HG03196 (cell line): ENCODE data around the gene PRF1.
"Not testable (repeated sequence)": the region's sequence is repeated elsewhere in the genome, so short reads cannot be mapped to it uniquely, and the experiment has no call there.

Experiments used
- ATAC-seq: cut with Tn5 transposase; IDR thresholded peaks from one replicate; pipeline ENCODE4 v1.9.1; 2021; ENCODE audit not compliant: unreplicated experiment

The PRF1 gene

GRCh38 chr10:70594161-70594560, 8.4 kb downstream of the PRF1 start:
- ATAC-seq, result no peak

- ATAC-seq, result no peak
These were observed 9.0 kb downstream of the PRF1 start for GRCh38 chr10:70593513-70593890.

GRCh38 chr10:70592746-70593512, 9.6 kb downstream of the PRF1 start:
- no peak for ATAC-seq

- no peak for ATAC-seq
These were observed 10.3 kb downstream of the PRF1 start for GRCh38 chr10:70592186-70592735.

DNA sequence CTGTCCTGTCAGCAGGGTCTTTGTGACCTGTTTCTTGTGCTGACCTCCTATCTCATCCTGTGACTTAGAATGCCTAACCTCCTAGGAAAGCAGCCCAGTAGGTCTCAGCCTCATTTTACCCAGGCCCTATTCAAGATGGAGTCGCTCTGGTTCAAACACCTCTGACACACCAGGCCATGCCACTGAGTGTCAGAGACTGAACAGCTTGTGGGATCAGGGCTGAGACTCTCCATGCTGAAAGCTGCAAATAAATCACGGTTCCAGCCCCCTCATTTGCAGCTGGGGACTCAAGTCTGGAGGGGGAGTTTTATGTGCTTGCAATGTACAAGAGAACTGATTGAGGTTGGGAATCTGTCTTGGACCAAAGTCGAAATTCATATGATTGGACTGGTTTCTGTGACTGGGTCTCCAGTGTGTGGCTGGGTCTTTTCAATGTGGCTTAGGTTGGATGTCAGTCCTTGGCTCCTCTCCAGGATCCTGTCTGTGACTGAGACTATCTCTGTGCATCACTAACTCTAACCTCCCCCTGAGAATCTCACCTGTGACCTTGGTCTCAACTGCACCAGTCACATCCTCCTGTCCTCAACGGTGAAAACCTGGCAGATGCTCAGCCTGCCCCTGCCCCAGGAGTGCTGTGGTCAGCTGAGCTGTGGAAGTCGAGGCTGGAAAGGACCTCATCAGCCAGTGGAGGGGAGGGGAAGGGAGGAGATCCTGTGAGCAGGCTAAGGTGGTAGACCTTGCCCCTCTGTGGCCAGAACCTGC, 11.7 kb downstream of the PRF1 start:
- ATAC-seq, result no peak

DNA sequence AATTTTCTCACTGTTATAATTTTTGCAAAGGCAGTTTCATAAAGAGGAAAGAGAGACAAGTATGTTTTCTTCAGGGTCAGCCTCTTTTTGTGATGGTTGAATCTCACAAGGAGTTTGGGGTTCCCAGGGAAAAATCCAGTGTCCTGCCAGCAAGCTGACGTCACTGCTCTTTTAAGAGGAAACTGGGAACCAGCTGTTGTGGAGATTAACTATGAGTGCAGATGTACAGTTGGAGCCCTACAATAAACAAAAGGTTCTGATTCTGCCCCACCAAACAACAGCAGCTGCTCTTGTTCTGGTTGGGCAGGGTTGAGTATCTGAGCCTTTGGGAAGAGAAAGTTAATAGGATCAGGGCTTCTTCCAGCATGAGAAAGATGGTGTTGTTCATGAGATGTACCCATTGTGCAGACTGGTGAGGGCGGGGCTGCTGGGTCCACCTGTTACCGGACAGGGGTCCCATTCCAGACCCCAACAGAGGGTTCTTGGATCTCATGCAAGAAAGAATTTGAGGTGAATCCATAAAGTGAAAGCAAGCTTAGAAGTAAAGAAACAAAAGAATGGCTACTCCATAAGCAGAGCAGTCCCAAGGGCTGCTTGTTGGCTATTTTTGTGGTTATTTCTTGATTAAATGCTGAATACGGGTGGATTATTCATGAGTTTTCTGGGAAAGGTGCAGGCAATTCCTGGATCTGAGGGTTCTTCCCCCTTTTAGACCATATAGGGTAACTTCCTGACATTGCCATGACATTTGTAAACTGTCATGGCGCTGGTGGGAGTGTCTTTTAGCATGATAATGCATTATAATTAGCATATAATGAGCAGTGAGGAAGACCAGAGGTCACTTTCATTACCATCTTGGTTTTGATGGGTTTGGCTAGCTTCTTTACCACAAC, 12.5 kb downstream of the PRF1 start:
- no peak for ATAC-seq

DNA sequence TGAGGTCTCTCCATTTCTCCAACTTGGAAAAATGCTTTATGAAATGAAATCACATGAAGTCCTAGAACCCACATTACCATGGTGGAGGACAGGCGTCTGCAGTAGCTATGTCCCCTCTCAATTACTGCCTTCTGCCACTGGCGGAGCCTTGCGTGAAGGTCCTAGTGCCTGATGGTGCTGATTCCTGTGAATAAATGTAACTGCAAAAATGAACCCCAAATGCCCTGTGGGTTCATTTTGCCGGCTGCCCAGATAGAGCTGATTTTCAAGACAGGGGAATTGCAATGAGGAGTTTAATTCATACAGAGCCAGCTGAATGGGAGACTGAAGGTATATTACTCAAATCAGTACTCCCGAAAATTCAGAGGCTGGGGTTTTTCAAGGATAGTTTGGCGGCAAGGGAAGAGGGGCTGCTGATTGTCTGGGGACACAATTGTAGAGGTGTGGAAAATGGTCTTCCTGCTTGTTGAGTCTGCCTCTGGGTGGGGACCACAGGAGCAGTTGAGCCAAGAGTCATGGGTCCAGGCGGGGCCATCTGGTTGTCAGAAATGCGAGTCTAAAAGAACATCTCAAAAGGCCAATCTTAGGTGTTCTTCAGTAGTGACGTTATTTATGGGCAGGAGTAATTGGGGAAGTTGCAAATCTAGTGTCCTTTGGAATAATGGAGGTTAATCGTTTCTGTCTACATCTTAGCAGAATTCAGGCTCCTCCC, 13.5 kb downstream of the PRF1 start:
- ATAC-seq, result no peak

DNA sequence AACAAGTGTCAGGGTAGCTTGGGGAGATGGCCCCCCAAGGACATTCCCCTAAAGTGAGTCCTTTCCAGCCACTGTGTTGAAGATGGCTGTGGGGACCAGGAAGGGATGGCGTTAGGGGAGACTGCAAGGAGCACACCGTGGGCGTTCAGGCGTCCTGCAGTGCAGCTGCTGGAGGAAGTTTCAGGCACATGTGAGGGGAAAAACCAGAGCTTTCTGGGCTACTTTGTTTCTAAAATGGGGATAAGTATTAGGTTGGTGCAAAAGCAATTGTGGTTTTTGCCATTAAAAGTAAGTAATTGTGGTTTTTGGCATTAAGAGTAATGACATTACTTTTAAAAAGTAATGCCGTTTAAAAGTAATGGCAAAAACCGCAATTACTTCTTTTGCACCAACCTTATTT, 14.3 kb downstream of the PRF1 start:
- no peak for ATAC-seq

- ATAC-seq, result no peak
These were observed 15.4 kb downstream of the PRF1 start for GRCh38 chr10:70587045-70587658.

DNA sequence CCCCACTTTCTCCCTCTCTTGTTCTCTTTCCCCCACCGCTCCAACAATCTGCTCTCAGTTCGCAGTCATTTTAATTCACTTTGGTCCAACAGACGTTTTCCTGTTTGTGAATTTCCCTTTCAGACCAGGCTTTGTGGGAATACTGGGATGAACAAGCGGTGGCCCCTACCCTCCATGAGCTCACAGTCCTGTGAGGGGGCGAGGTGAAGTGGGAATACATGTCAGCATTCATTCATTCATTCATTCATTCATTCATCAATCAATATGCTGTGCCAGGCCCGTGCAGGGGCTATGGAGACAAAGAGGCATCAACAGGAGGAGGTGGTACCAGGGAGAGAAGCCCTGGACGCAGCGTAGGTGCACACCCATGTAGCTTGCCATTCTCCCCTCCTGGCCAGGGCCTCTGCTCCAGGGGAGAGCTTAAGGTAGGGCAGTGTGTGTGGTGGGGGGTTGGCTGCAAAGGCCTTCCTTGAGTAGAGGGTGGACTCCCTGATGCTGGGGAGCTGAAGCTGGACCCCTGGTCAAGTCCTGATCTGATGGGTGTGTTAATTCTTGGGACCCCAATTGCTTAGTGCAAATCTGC, 16.1 kb downstream of the PRF1 start:
- ATAC-seq, result no peak

DNA sequence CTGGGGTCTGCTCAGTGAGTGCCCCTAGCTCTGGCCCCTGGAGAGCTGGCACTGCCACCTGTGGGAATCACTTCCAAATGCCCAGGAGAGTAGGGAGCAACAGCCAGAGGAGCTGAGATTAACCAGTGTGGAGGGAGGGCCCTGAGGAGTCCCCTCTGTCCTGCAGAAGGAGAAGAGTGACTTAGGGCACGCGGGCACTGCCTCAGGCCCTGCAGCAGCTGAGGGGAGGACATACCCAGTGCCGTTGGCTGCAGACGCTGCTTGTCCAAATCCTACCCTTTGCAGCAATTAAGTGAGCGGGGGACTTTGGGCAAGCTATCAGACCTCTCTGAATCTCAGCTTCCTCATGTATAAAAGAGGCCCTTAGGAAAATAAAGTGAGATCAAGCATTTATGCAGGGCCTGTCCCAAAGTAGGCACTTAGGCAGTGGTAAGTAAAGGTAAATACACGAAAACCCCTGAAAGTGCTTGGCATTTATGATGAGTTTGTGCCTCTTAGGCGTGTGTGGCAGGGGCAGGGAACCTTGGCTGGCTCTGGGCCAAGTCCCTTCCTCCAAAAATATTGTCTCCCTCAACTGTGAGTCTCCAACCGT, 16.9 kb downstream of the PRF1 start:
- ATAC-seq, result no peak

DNA sequence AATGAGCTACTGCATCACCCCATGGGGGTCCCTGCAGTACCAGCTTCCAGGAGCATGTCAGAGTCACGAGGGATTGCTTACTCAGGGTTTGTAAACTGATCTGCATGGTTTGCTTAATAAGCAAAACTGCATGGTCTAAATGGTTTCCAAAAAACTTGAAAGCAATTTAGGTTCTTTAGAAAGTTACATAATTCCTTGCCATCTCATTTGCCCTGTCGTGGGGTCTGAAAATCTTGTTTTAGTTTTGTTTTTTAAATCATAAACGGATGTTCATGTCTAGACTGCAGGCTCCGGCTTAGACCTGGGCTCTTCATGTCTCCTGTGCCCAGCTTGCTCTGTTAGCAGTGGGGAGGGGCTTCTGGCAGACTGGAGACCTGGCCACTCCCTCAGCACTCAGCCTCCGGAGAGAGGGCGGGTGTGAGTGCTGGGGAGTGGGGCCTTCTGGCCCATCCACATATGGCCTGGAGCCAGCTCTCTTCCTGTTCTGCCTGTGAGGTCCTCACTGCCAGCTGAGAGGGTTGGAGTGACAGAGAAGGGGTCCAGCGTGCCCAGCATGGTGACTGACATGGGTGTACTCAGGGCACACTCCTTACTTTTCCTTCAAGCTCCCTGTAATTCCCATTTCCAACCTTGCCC, 17.5 kb downstream of the PRF1 start:
- no peak for ATAC-seq

DNA sequence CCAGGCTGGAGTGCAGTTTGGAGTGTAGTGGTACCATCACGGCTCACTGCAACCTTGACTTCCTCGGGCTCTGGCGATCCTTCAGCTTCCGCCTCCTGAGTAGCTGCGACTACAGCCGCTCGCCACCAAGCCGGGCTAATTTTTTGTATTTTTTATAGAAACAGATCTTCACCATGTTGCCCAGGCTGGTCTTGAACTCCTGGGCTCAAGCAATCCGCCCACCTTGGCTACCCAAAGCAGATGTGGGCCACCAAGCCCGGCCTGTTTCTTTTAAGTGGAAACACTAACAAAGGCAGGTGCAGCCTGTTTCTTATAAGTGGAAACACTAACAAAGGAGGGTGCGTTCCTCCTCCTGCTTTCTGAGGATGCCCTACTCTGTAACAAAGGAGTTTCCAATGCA, 18.2 kb downstream of the PRF1 start:
- ATAC-seq, result no peak

DNA sequence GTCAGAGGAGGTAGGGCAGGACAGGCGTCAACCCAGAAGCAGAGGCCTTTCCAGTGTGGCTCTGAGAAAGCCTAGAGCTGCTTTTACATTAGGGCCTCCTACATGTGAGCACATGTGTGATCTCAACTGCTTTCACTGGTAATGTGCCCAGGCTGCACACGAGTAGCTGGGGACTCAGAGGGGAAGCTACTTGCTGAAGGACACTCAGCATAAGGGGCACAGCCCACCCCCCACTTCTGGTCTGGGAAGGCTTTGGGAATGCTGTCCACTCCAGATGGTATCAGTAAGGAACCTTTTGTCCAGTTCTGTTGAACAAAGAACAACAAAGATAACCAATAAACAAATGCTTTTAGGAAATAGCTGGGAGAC, 18.9 kb downstream of the PRF1 start:
- ATAC-seq, result no peak

DNA sequence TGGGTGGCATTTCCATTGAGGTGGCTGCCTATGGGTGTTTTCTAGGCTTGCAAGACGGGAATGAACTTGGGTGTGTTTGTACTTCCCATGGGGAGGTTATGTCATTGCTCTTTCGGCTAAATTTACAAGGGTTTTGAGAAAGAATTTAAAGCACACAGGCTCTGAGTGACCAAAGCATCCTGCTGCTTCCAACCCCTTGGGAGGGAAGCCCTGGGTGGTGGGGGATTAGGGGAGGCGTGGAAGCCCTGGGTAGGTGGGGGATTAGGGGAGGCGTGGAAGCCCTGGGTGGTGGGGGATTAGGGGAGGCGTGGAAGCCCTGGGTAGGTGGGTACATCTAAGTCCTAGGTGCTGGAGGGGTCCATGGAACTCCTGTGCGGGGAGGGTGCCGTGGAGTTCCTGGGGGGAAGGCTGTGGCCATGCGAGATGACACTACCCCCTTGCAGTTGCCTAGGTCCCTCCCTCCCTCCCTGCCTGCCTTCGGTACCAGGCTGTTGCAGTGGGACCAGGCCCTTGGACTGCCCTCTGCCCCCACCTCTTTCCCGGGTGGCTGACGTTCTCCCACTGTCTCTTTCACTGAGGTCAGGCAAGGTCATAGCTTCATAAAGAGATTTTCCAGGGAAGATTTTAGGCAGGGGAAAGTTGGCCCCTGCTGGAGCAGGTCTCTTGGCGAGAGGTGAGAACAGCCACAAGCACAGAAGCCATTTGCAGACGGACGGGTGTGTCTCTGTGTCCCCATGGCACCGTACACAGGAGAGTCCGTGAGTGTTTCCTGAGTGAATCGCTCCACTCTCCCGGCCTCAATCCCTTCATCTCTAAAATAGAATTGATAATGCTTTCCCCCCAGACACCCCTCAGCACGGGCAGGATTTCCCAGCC, 19.5 kb downstream of the PRF1 start:
- no peak for ATAC-seq

GRCh38 chr10:70581176-70581575, 21.4 kb downstream of the PRF1 start:
- ATAC-seq, result not testable (repeated sequence)

DNA sequence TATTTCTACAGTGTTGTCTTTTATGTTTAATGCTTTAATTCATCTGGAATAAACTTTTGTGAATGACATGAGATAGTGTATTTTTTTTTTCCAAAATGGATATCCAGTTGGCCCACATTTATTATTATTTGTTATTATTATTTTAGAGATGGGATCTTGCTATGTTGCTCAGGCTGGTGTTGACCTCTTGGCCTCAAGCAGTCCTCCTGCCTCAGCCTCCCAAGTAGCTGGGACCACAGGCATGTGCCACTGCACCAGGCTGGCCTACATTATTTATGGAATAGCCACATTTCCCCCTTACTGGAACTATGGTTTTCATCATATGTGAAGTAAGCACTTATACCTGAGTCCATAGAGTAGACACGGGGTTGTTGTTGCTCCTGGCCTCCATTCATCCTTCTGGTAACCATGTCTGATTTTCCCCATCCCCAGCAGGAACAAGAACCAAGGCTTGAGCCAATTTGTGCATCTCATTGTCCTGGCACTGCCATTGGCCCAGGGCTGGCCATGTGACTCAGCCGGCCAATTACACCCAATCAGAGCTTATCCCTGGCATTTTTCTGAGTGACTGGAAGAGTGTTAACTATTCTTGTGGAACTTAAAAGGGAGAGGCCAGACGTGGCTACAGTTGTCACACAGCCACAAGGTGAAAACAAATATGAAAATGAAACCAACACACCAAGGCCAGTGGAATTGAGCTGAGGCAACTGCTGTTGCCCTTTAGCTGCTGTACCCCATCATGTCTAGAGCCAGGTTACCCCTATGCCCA, 23.1 kb downstream of the PRF1 start:
- ATAC-seq, result no peak
